ENCODE results near the gene UVRAG.

The UVRAG gene

GRCh38 chr11:76090821-76091220, 275.8 kb downstream of the UVRAG start:
- no peaks in the 10 kb centered on the region for H3K4me1 ChIP-seq (ENCODE audit: insufficient read depth, low read length)
- no peak overlapping the region for H3K9ac ChIP-seq (ENCODE audit: low read depth, low read length)
- no peaks in the 10 kb centered on the region for H3K36me3 ChIP-seq (ENCODE audit: insufficient read depth, low read length)
- no peaks in the 10 kb centered on the region for H3K9me3 ChIP-seq (ENCODE audit: control insufficient read depth, insufficient read depth, low read length)

- Histone ChIP-seq H3K36me3 (ENCODE audit: insufficient read depth, low read length) (no peaks in the 10 kb centered on the region), H3K4me1 (ENCODE audit: insufficient read depth, low read length) (0 out of 2 replicates have a peak, but pooled peaks cover 3% of the 10 kb centered on the region), H3K9ac (ENCODE audit: low read depth, low read length) (no peak overlapping the region), H3K9me3 (ENCODE audit: control insufficient read depth, insufficient read depth, low read length) (no peaks in the 10 kb centered on the region)
Observed at GRCh38 chr11:76094740-76095139, 279.7 kb downstream of the UVRAG start.

DNA sequence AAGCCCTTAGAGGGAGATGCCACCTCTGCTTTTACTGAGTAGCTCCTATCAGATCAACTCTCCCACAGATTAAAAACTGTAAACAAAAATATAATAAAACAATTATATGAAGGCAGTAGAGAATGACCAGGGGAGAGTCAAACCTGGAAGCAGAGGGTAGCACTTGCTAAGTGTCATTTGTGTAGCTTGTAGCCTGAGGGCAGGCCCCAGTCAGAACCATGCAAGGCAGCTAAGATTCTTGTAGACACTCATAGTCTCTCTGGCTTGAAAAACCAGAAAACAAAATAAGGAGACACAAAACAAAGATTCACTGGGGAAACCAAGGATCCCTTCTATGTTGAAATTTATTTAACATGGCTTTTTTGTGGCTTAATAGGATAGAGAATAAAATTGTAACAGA, 280.9 kb downstream of the UVRAG start:
- 0 out of 2 replicates have a peak, but pooled peaks cover 3% of the 10 kb centered on the region for H3K4me1 ChIP-seq (ENCODE audit: insufficient read depth, low read length)
- H3K9ac ChIP-seq (ENCODE audit: low read depth, low read length) = no peak overlapping the region
- no peaks in the 10 kb centered on the region for H3K9me3 ChIP-seq (ENCODE audit: control insufficient read depth, insufficient read depth, low read length)
- H3K36me3 ChIP-seq (ENCODE audit: insufficient read depth, low read length) = no peaks in the 10 kb centered on the region

- Histone ChIP-seq H3K9ac (ENCODE audit: low read depth, low read length) (no peak overlapping the region), H3K36me3 (ENCODE audit: insufficient read depth, low read length) (no peaks in the 10 kb centered on the region), H3K4me1 (ENCODE audit: insufficient read depth, low read length) (0 out of 2 replicates have a peak, but pooled peaks cover 3% of the 10 kb centered on the region), H3K9me3 (ENCODE audit: control insufficient read depth, insufficient read depth, low read length) (no peaks in the 10 kb centered on the region)
Observed at GRCh38 chr11:76096552-76096951, 281.5 kb downstream of the UVRAG start.

- Histone ChIP-seq H3K4me1 (ENCODE audit: insufficient read depth, low read length) (no peaks in the 10 kb centered on the region), H3K9ac (ENCODE audit: low read depth, low read length) (no peak overlapping the region), H3K9me3 (ENCODE audit: control insufficient read depth, insufficient read depth, low read length) (no peaks in the 10 kb centered on the region), H3K36me3 (ENCODE audit: insufficient read depth, low read length) (no peaks in the 10 kb centered on the region)
Observed at GRCh38 chr11:76102802-76103201, 287.8 kb downstream of the UVRAG start.

DNA sequence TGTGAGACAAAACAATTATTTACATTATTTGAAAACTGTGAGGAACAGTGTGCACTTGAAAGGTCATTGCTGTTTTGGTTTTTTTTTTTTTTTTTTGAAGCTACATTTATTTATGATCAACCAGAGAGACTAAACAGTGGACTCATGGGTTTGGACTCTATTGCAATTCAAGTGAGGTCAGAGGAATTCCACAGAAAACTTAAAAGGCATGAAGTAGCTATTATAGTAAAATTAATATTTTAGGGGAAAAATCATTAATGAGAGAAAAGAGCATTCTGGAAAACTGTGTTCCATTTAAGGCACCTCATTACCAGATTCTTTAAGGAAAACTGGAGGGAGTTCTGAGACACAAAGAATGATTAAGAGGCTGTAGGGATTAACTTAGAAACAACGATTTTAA, 288.4 kb downstream of the UVRAG start:
- Histone ChIP-seq H3K36me3 (ENCODE audit: insufficient read depth, low read length) (no peaks in the 10 kb centered on the region), H3K9me3 (ENCODE audit: control insufficient read depth, insufficient read depth, low read length) (no peaks in the 10 kb centered on the region), H3K4me1 (ENCODE audit: insufficient read depth, low read length) (no peaks in the 10 kb centered on the region)

DNA sequence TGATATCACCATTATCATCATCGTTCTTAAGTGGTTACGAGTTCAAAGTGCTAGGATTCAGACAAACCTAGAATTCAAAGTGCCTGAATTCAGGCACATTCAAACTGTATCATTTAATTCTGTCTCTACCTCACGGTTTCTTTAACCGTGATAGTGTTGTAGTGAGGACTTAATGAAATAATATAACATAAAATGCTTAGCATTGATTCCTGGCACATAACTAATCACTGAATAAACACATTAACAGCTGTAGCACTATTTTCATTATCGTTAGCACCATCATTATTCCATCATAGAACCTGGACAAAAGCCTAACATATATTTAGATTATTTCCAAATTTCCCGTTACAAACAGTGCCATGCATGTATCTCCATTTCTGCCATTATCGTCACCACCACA, 289.3 kb downstream of the UVRAG start:
- no peaks in the 10 kb centered on the region for H3K9me3 ChIP-seq (ENCODE audit: control insufficient read depth, insufficient read depth, low read length)
- H3K4me1 ChIP-seq (ENCODE audit: insufficient read depth, low read length) = no peaks in the 10 kb centered on the region
- no peaks in the 10 kb centered on the region for H3K36me3 ChIP-seq (ENCODE audit: insufficient read depth, low read length)
- no peak overlapping the region for H3K9ac ChIP-seq (ENCODE audit: low read depth, low read length)

More for the DNA sequence above, 288.4 kb downstream of the UVRAG start:
- no peak overlapping the region for H3K9ac ChIP-seq (ENCODE audit: low read depth, low read length)

- Histone ChIP-seq H3K36me3 (ENCODE audit: insufficient read depth, low read length) (no peaks in the 10 kb centered on the region), H3K9ac (ENCODE audit: low read depth, low read length) (no peak overlapping the region), H3K4me1 (ENCODE audit: insufficient read depth, low read length) (no peaks in the 10 kb centered on the region), H3K9me3 (ENCODE audit: control insufficient read depth, insufficient read depth, low read length) (no peaks in the 10 kb centered on the region)
Observed at GRCh38 chr11:76105637-76106036, 290.6 kb downstream of the UVRAG start.

DNA sequence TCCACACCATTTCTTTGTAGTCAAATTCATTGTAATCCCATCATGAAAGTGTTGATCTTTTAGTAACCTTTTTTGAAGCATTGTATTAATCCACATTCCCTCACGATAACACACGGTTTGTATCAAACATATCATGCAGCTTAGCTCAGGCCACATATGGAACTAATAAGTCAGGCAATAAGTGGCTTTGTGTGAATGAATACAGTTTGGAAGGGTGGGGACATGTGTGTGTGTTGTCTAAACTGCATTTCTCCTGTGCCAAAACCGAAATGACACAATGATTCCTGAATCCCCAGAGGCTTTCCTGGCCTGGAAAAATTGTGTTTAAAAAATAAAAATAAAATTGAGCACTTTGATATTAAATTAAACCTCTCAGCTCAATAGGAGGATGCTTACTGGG, 293.0 kb downstream of the UVRAG start:
- Histone ChIP-seq H3K9ac (ENCODE audit: low read depth, low read length) (no peak overlapping the region), H3K4me1 (ENCODE audit: insufficient read depth, low read length) (no peaks in the 10 kb centered on the region), H3K9me3 (ENCODE audit: control insufficient read depth, insufficient read depth, low read length) (no peaks in the 10 kb centered on the region), H3K36me3 (ENCODE audit: insufficient read depth, low read length) (no peaks in the 10 kb centered on the region)

DNA sequence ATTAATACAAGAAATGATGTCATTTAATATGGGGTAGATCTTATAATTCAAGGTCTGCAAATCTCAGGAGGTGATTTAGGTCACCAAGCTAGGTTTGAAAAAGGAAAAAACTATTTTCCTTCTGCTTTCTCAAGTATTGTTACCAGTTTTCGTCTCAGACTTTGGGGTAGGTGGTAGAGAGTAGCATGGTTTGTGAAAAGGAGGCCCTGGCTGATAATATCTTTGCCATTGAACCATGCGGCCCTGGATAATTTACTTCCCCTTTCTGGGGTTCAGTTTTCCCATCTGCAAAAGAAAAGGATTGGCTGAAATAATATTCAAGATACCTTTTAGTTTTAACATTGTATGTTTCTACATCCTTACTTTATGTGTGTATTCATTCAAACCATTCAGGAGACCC, 299.2 kb downstream of the UVRAG start:
- no peaks in the 10 kb centered on the region for H3K36me3 ChIP-seq (ENCODE audit: insufficient read depth, low read length)
- H3K9me3 ChIP-seq (ENCODE audit: control insufficient read depth, insufficient read depth, low read length) = no peaks in the 10 kb centered on the region
- no peak overlapping the region for H3K9ac ChIP-seq (ENCODE audit: low read depth, low read length)
- no peaks in the 10 kb centered on the region for H3K4me1 ChIP-seq (ENCODE audit: insufficient read depth, low read length)

DNA sequence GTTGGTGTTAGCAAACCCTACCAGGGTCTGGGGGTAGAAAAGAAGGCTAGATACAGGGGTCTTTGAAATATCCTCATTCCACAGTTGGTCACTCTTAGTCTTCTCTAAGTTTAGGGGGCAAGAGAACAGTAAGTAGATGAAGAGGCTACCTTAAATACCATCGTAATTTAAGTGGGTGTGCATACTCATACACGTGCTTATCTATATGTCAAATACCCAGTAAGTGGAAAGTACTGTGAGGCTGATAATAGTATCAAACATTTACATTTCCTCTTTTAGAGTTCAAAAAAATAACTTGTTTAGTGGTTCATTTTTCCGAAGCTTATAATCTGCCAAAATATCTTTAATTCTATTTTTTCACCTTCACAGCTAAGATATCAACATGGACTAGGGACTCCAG, 300.5 kb downstream of the UVRAG start:
- H3K36me3 ChIP-seq (ENCODE audit: insufficient read depth, low read length) = no peaks in the 10 kb centered on the region
- no peaks in the 10 kb centered on the region for H3K9me3 ChIP-seq (ENCODE audit: control insufficient read depth, insufficient read depth, low read length)
- H3K4me1 ChIP-seq (ENCODE audit: insufficient read depth, low read length) = peaks cover 12% of the 10 kb centered on the region
- no peak overlapping the region for H3K9ac ChIP-seq (ENCODE audit: low read depth, low read length)

GRCh38 chr11:76119032-76119431, 304.0 kb downstream of the UVRAG start:
- H3K9me3 ChIP-seq (ENCODE audit: control insufficient read depth, insufficient read depth, low read length) = no peaks in the 10 kb centered on the region
- no peaks in the 10 kb centered on the region for H3K36me3 ChIP-seq (ENCODE audit: insufficient read depth, low read length)
- H3K9ac ChIP-seq (ENCODE audit: low read depth, low read length) = no peak overlapping the region
- peaks cover 29% of the 10 kb centered on the region for H3K4me1 ChIP-seq (ENCODE audit: insufficient read depth, low read length)

GRCh38 chr11:76119779-76120178, 304.8 kb downstream of the UVRAG start:
- H3K4me1 ChIP-seq (ENCODE audit: insufficient read depth, low read length) = peaks cover 29% of the 10 kb centered on the region
- H3K9me3 ChIP-seq (ENCODE audit: control insufficient read depth, insufficient read depth, low read length) = no peaks in the 10 kb centered on the region
- no peak overlapping the region for H3K9ac ChIP-seq (ENCODE audit: low read depth, low read length)
- no peaks in the 10 kb centered on the region for H3K36me3 ChIP-seq (ENCODE audit: insufficient read depth, low read length)

- H3K9me3 ChIP-seq (ENCODE audit: control insufficient read depth, insufficient read depth, low read length) = no peaks in the 10 kb centered on the region
- peaks cover 29% of the 10 kb centered on the region for H3K4me1 ChIP-seq (ENCODE audit: insufficient read depth, low read length)
- H3K36me3 ChIP-seq (ENCODE audit: insufficient read depth, low read length) = no peaks in the 10 kb centered on the region
- no peak overlapping the region for H3K9ac ChIP-seq (ENCODE audit: low read depth, low read length)
Observed at GRCh38 chr11:76120513-76121101, 305.6 kb downstream of the UVRAG start.

- no peak overlapping the region for H3K9ac ChIP-seq (ENCODE audit: low read depth, low read length)
Observed at GRCh38 chr11:76123248-76123647, 308.2 kb downstream of the UVRAG start.

More at GRCh38 chr11:76123248-76123647, 308.2 kb downstream of the UVRAG start:
- H3K4me1 ChIP-seq (ENCODE audit: insufficient read depth, low read length) = peaks cover 29% of the 10 kb centered on the region
- no peaks in the 10 kb centered on the region for H3K9me3 ChIP-seq (ENCODE audit: control insufficient read depth, insufficient read depth, low read length)
- H3K36me3 ChIP-seq (ENCODE audit: insufficient read depth, low read length) = no peaks in the 10 kb centered on the region

All from ES-I3 (cell line).